Neural progenitor cell (in vitro differentiated cells): ENCODE measurements around the gene SEMA6D. TPM values are rescaled to one million over a fixed set of nuclear protein-coding genes. Genes with fewer than 3 reads are reported as not detected.

ENCODE experiments used
- DNase-seq: peaks from one replicate; pipeline ENCODE4 v3.0.0-alpha.2; 2016; ENCODE audit warnings: low spot score
- H2AFZ ChIP-seq: fragments of 200-600 bp; sonication (generic); replicated peaks from 2 replicates; pipeline ENCODE4 v1.6.1; 2016; ENCODE audit warnings: antibody characterized with exemption
- H3F3A ChIP-seq: fragments of 200-600 bp; sonication (generic); 2 replicates; pipeline ENCODE4 v1.6.1; 2016; ENCODE audit warnings: antibody characterized with exemption, low read depth
- H3K27ac ChIP-seq: fragments of 200-600 bp; sonication (generic); 2 replicates; pipeline ENCODE4 v1.5.1; 2016; ENCODE audit warnings: mild to moderate bottlenecking
- H3K27me3 ChIP-seq: fragments of 200-600 bp; sonication (generic); 2 replicates; pipeline ENCODE4 v1.6.1; 2016; ENCODE audit warnings: mild to moderate bottlenecking, moderate library complexity
- H3K36me3 ChIP-seq: fragments of 200-600 bp; sonication (generic); 2 replicates; pipeline ENCODE4 v1.5.1; 2016
- H3K4me1 ChIP-seq: fragments of 200-600 bp; sonication (generic); 2 replicates; pipeline ENCODE4 v1.6.1; 2016; ENCODE audit warnings: mixed run types
- H3K4me2 ChIP-seq: fragments of 200-600 bp; sonication (generic); 2 replicates; pipeline ENCODE4 v1.6.1; 2016
- H3K4me3 ChIP-seq: fragments of 200-600 bp; sonication (generic); 2 replicates; pipeline ENCODE4 v1.5.1; 2016
- H3K79me2 ChIP-seq: fragments of 200-600 bp; sonication (generic); 2 replicates; pipeline ENCODE4 v1.6.1; 2016; ENCODE audit warnings: low read depth
- H3K9ac ChIP-seq: fragments of 200-600 bp; sonication (generic); 2 replicates; pipeline ENCODE4 v1.6.1; 2016
- H3K9me3 ChIP-seq: fragments of 200-600 bp; sonication (generic); 2 replicates; pipeline ENCODE4 v1.5.1; 2016; ENCODE audit warnings: low read depth
- H4K20me1 ChIP-seq: fragments of 200-600 bp; sonication (generic); 2 replicates; pipeline ENCODE4 v1.6.1; 2016; ENCODE audit warnings: low read depth
- H3K27ac Mint-ChIP-seq: 3 replicates; pipeline ENCODE4 v1.8.0; 2021; ENCODE audit warnings: mixed read lengths
- H3K27me3 Mint-ChIP-seq: 2 replicates; pipeline ENCODE4 v1.8.0; 2022; ENCODE audit warnings: low read depth, mild to moderate bottlenecking, inconsistent platforms, moderate library complexity, mixed read lengths; ENCODE audit not compliant: insufficient read depth
- H3K36me3 Mint-ChIP-seq: 3 replicates; pipeline ENCODE4 v1.8.0; 2021; ENCODE audit warnings: mixed read lengths
- H3K4me1 Mint-ChIP-seq: 3 replicates; pipeline ENCODE4 v1.8.0; 2021; ENCODE audit warnings: mixed read lengths
- H3K4me3 Mint-ChIP-seq: 3 replicates; pipeline ENCODE4 v1.8.0; 2021; ENCODE audit warnings: mild to moderate bottlenecking, moderate library complexity, mixed read lengths
- H3K9me3 Mint-ChIP-seq: 3 replicates; pipeline ENCODE4 v1.8.0; 2020; ENCODE audit warnings: mixed read lengths
- EZH2 ChIP-seq: fragments of 200-600 bp; sonication (generic); IDR thresholded peaks from 2 replicates; pipeline ENCODE4 v1.6.1; 2017; ENCODE audit warnings: antibody characterized with exemption, mild to moderate bottlenecking, moderate library complexity
- EZH2phosphoT487 ChIP-seq: fragments of 200-600 bp; sonication (generic); IDR thresholded peaks from 2 replicates; pipeline ENCODE4 v1.6.1; 2017; ENCODE audit warnings: antibody characterized with exemption
- total RNA-seq: library from RNA; depleted of rRNA; stranded (reverse); fragments of >200 nt; gene quantifications from 2 replicates; pipeline ENCODE4 v1.2.3, GENCODE V29; 2015; ENCODE audit warnings: low replicate concordance
- TF ChIP-seq, protein P1 (sequence below): fragments of 200-600 bp; sonication (generic); IDR thresholded peaks from 2 replicates; pipeline ENCODE4 v1.5.1; 2017; ENCODE audit warnings: antibody characterized with exemption, mild to moderate bottlenecking

The SEMA6D gene
- total RNA-seq, 1 donor from 2014 or later: 23.5 TPM

DNA sequence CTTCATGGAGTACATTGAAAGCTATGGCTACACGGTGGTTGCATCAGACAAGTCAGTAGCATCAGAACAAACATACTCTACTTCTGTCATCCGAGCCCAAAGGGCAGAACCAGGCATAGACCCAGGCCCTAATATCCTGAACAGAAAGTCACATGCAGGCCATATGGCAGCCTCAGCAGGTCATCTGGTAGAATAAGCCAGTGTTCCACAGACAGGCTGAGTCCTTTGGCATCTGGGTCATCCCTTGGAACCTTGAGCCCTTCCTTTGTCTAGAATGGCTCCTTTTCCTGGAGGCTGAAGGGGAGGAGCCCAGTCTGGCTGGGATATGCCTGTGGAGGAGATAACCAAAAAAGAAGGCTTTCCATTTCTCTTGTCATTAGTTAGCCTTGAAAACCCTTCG lies 29.2 kb downstream of the SEMA6D start:
- no peak overlapping the region for H2AFZ ChIP-seq
- H3K79me2 ChIP-seq: no peaks in the 10 kb centered on the region
- H4K20me1 ChIP-seq: peaks cover 10% of the 10 kb centered on the region
- Mint-ChIP-seq H3K4me1 (peaks cover 18% of the 10 kb centered on the region), H3K27ac (no peak overlapping the region), H3K36me3 (peaks cover 26% of the 10 kb centered on the region), H3K9me3 (peaks cover under 1% of the 10 kb centered on the region), H3K27me3 (no peaks in the 10 kb centered on the region), H3K4me3 (no peak overlapping the region)
- no peak overlapping the region for H3K4me2 ChIP-seq
- no peaks in the 10 kb centered on the region for H3K9me3 ChIP-seq
- peaks cover 19% of the 10 kb centered on the region for H3K27me3 ChIP-seq
- H3K9ac ChIP-seq: no peak overlapping the region
- no peak overlapping the region for H3K27ac ChIP-seq
- peaks cover 17% of the 10 kb centered on the region for H3F3A ChIP-seq
- peak; percentile 15 for DNase-seq
- no peaks in the 10 kb centered on the region for H3K36me3 ChIP-seq
- peaks cover 25% of the 10 kb centered on the region for H3K4me1 ChIP-seq
- TF ChIP-seq, protein P1, sequence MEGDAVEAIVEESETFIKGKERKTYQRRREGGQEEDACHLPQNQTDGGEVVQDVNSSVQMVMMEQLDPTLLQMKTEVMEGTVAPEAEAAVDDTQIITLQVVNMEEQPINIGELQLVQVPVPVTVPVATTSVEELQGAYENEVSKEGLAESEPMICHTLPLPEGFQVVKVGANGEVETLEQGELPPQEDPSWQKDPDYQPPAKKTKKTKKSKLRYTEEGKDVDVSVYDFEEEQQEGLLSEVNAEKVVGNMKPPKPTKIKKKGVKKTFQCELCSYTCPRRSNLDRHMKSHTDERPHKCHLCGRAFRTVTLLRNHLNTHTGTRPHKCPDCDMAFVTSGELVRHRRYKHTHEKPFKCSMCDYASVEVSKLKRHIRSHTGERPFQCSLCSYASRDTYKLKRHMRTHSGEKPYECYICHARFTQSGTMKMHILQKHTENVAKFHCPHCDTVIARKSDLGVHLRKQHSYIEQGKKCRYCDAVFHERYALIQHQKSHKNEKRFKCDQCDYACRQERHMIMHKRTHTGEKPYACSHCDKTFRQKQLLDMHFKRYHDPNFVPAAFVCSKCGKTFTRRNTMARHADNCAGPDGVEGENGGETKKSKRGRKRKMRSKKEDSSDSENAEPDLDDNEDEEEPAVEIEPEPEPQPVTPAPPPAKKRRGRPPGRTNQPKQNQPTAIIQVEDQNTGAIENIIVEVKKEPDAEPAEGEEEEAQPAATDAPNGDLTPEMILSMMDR: no peak
- TF ChIP-seq EZH2 (no peak), EZH2phosphoT487 (no peak)
- no peak overlapping the region for H3K4me3 ChIP-seq

GRCh38 chr15:47750030-47750739 lies 32.9 kb downstream of the SEMA6D start:
- TF ChIP-seq EZH2phosphoT487 (no peak), EZH2 (no peak)
- TF ChIP-seq, protein P1: no peak
- Histone ChIP-seq H3K27ac (no peak overlapping the region), H3K4me3 (no peak overlapping the region), H3K4me2 (no peak overlapping the region), H3K27me3 (peaks cover 5% of the 10 kb centered on the region), H3K9ac (no peak overlapping the region), H3K79me2 (no peaks in the 10 kb centered on the region), H3K4me1 (peaks cover 6% of the 10 kb centered on the region), H3F3A (no peaks in the 10 kb centered on the region), H4K20me1 (no peaks in the 10 kb centered on the region), H3K9me3 (peaks cover 11% of the 10 kb centered on the region), H3K36me3 (no peaks in the 10 kb centered on the region), H2AFZ (no peak overlapping the region)
- H3K9me3 Mint-ChIP-seq: peaks cover 25% of the 10 kb centered on the region
- H3K36me3 Mint-ChIP-seq: peaks cover 30% of the 10 kb centered on the region
- no peak overlapping the region for H3K27ac Mint-ChIP-seq
- no peak for DNase-seq
- H3K27me3 Mint-ChIP-seq: peaks cover 2% of the 10 kb centered on the region
- H3K4me3 Mint-ChIP-seq: no peak overlapping the region
- no peaks in the 10 kb centered on the region for H3K4me1 Mint-ChIP-seq

DNA sequence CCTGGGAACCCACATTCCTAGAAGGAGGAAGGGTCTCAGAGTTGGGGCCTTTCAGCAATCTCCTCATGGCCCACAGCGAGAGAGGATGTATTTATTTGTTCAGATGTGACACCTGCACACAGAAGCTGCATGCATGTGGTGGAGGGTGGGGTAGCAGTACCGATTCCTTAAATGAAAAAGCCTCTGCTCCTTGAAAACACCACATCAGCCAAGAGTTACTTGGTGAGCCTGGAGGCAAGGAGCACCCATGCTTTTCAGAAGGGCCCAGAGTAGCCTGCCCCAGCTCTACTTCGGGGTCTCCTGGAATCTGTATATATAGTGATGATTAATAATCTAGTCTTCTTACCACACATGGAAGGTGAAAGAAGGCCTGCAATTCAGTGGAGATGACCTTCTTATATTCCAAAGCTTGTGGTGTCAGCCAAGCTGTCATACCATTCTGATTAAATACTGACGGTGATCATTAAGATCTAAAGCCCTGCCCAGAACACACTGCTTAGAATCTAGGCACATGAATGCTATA lies 33.5 kb downstream of the SEMA6D start:
- H3K27ac Mint-ChIP-seq: no peak overlapping the region
- DNase-seq: no peak
- H3K9me3 Mint-ChIP-seq: peaks cover 28% of the 10 kb centered on the region
- Histone ChIP-seq H3K4me2 (no peak overlapping the region), H4K20me1 (no peaks in the 10 kb centered on the region), H3K79me2 (no peaks in the 10 kb centered on the region), H3F3A (no peaks in the 10 kb centered on the region), H3K4me3 (no peak overlapping the region), H3K27ac (no peak overlapping the region), H3K9ac (no peak overlapping the region), H2AFZ (no peak overlapping the region), H3K36me3 (no peaks in the 10 kb centered on the region), H3K9me3 (peaks cover 12% of the 10 kb centered on the region), H3K4me1 (peaks cover 6% of the 10 kb centered on the region), H3K27me3 (no peaks in the 10 kb centered on the region)
- no peaks in the 10 kb centered on the region for H3K4me1 Mint-ChIP-seq
- peaks cover 30% of the 10 kb centered on the region for H3K36me3 Mint-ChIP-seq
- no peak overlapping the region for H3K4me3 Mint-ChIP-seq
- peaks cover 2% of the 10 kb centered on the region for H3K27me3 Mint-ChIP-seq
- TF ChIP-seq EZH2phosphoT487: no peak
- TF ChIP-seq, protein P1: no peak
- TF ChIP-seq EZH2: no peak
